KMS-11 (cell line): ENCODE results near the gene DHFR2.

ENCODE experiments used
- H2AFZ ChIP-seq: fragments of 200-600 bp; sonication (generic); 2 replicates; pipeline ENCODE4 v1.6.1; 2016; ENCODE audit warnings: antibody characterized with exemption, mixed run types, low read depth
- H3K27ac ChIP-seq: fragments of 200-600 bp; sonication (generic); 2 replicates; pipeline ENCODE4 v1.6.1; 2016; ENCODE audit warnings: mild to moderate bottlenecking, mixed run types
- H3K27me3 ChIP-seq: fragments of 200-600 bp; sonication (generic); 2 replicates; pipeline ENCODE4 v1.6.1; 2017; ENCODE audit warnings: mild to moderate bottlenecking, low read depth, mixed run types, moderate library complexity; ENCODE audit not compliant: insufficient read depth
- H3K36me3 ChIP-seq: fragments of 200-600 bp; sonication (generic); 2 replicates; pipeline ENCODE4 v1.6.1; 2017; ENCODE audit warnings: mild to moderate bottlenecking, mixed run types; ENCODE audit not compliant: insufficient read depth
- H3K4me1 ChIP-seq: fragments of 200-600 bp; sonication (generic); 2 replicates; pipeline ENCODE4 v1.6.1; 2016; ENCODE audit warnings: mild to moderate bottlenecking, low read depth, mixed run types; ENCODE audit not compliant: poor library complexity, severe bottlenecking
- H3K4me2 ChIP-seq: fragments of 200-600 bp; sonication (generic); 2 replicates; pipeline ENCODE4 v1.7.0; 2016; ENCODE audit warnings: mild to moderate bottlenecking, mixed run types
- H3K4me3 ChIP-seq: fragments of 200-600 bp; sonication (generic); IDR thresholded peaks from 2 replicates; pipeline ENCODE4 v1.6.1; 2017; ENCODE audit warnings: low read depth, low read length, mixed read lengths; ENCODE audit not compliant: insufficient read depth
- H3K79me2 ChIP-seq: fragments of 200-600 bp; sonication (generic); 2 replicates; pipeline ENCODE4 v1.6.1; 2016; ENCODE audit warnings: low read depth, mixed run types; ENCODE audit not compliant: insufficient read depth
- H3K9ac ChIP-seq: fragments of 200-600 bp; sonication (generic); 2 replicates; pipeline ENCODE4 v1.6.1; 2016; ENCODE audit warnings: mild to moderate bottlenecking, mixed run types
- H4K20me1 ChIP-seq: fragments of 200-600 bp; sonication (generic); 2 replicates; pipeline ENCODE4 v1.6.1; 2016; ENCODE audit warnings: mild to moderate bottlenecking, mixed run types; ENCODE audit not compliant: insufficient read depth
- CTCF ChIP-seq: fragments of 200-600 bp; sonication (generic); conservative IDR thresholded peaks from 2 replicates; pipeline ENCODE4 v1.6.1; 2017; ENCODE audit warnings: low read depth, mild to moderate bottlenecking, antibody characterized with exemption, low read length, moderate library complexity, mixed read lengths

DHFR2 gene

GRCh38 chr3:94028093-94028837 lies 34.5 kb downstream of the DHFR2 start, which contains the start of gene STX19:
TSS of gene STX19 (minus strand) at chr3:94028597. CDS start at chr3:94015269, 13,328 bp downstream.
- Histone ChIP-seq H3K27me3 (no peaks in the 10 kb centered on the region), H4K20me1 (no peaks in the 10 kb centered on the region), H3K79me2 (no peaks in the 10 kb centered on the region), H3K27ac (no peak within 1 kb of the TSS), H3K4me1 (no peaks in the 10 kb centered on the region), H3K4me3 (no peak within 1 kb of the TSS), H3K4me2 (no peak within 1 kb of the TSS), H3K36me3 (no peaks in the 10 kb centered on the region), H3K9ac (no peak within 1 kb of the TSS), H2AFZ (no peak within 1 kb of the TSS)
- no peak for TF ChIP-seq CTCF

GRCh38 chr3:94026623-94027022 lies 36.1 kb downstream of the DHFR2 start:
- H3K9ac ChIP-seq = no peak overlapping the region
- no peak overlapping the region for H2AFZ ChIP-seq
- H3K36me3 ChIP-seq = no peaks in the 10 kb centered on the region
- no peak overlapping the region for H3K4me3 ChIP-seq
- H4K20me1 ChIP-seq = no peaks in the 10 kb centered on the region
- no peak for TF ChIP-seq CTCF
- no peak overlapping the region for H3K27ac ChIP-seq
- no peaks in the 10 kb centered on the region for H3K4me1 ChIP-seq
- H3K79me2 ChIP-seq = no peaks in the 10 kb centered on the region
- H3K27me3 ChIP-seq = no peaks in the 10 kb centered on the region
- no peak overlapping the region for H3K4me2 ChIP-seq

- no peak for TF ChIP-seq CTCF
- no peak overlapping the region for H3K4me2 ChIP-seq
- no peaks in the 10 kb centered on the region for H3K36me3 ChIP-seq
- H4K20me1 ChIP-seq = no peaks in the 10 kb centered on the region
- H2AFZ ChIP-seq = no peak overlapping the region
- no peaks in the 10 kb centered on the region for H3K4me1 ChIP-seq
- no peak overlapping the region for H3K27ac ChIP-seq
- no peaks in the 10 kb centered on the region for H3K27me3 ChIP-seq
- H3K9ac ChIP-seq = no peak overlapping the region
- H3K4me3 ChIP-seq = no peak overlapping the region
- no peaks in the 10 kb centered on the region for H3K79me2 ChIP-seq
Observed at GRCh38 chr3:94024385-94024784, 38.3 kb downstream of the DHFR2 start.

GRCh38 chr3:94020293-94020692 lies 42.4 kb downstream of the DHFR2 start:
- no peaks in the 10 kb centered on the region for H3K79me2 ChIP-seq
- no peaks in the 10 kb centered on the region for H3K4me1 ChIP-seq
- no peak overlapping the region for H2AFZ ChIP-seq
- H3K9ac ChIP-seq = no peak overlapping the region
- H3K27me3 ChIP-seq = no peaks in the 10 kb centered on the region
- no peaks in the 10 kb centered on the region for H3K36me3 ChIP-seq
- no peak overlapping the region for H3K4me2 ChIP-seq
- no peak overlapping the region for H3K27ac ChIP-seq
- no peaks in the 10 kb centered on the region for H4K20me1 ChIP-seq
- TF ChIP-seq CTCF = no peak
- H3K4me3 ChIP-seq = no peak overlapping the region
